Panc1 (cell line): Measurements from ENCODE around the gene ARHGAP12. TPM values are rescaled to one million over a fixed set of nuclear protein-coding genes. Genes with fewer than 3 reads are reported as not detected.

Experiments used
- ATAC-seq: fragments of 200-7000 bp; cut with Tn5 transposase; 2 replicates; pipeline ENCODE4 v1.9.1; 2020; ENCODE audit warnings: mild to moderate bottlenecking, moderate library complexity
- BruUV-seq: library from RNA; stranded (reverse); fragments of 400-500 nt; replicated peaks from 2 replicates; lab custom pipeline; 2021; lab: Mats Ljungman, UMichigan
- CTCF ChIA-PET: fragments of 300-600 bp; sonication (Branson Sonifier 250); formaldehyde crosslinking; loops from one replicate; lab custom pipeline; 2022; ENCODE audit warnings: antibody characterized with exemption; lab: Charles Lee
- POLR2A ChIA-PET: fragments of 300-600 bp; sonication (Branson Sonifier 250); formaldehyde crosslinking; loops from one replicate; lab custom pipeline; 2022; ENCODE audit warnings: antibody characterized with exemption; lab: Charles Lee
- DNase-seq: peaks from one replicate; pipeline ENCODE4 v3.0.0-alpha.2; 2010; ENCODE audit warnings: low read depth, low spot score
- H3K27ac ChIP-seq: 2 replicates; pipeline ENCODE4 v1.5.1; 2011; ENCODE audit warnings: mild to moderate bottlenecking, low read length, inconsistent platforms
- H3K27me3 ChIP-seq: fragments of 200-500 bp; sonication (Bioruptor generic); 2 replicates; pipeline ENCODE4 v1.6.0; 2014; ENCODE audit warnings: low read length, inconsistent platforms; ENCODE audit not compliant: control insufficient read depth, insufficient read depth
- H3K36me3 ChIP-seq: fragments of 200-500 bp; sonication (Bioruptor generic); 2 replicates; pipeline ENCODE4 v1.5.1; 2014; ENCODE audit warnings: inconsistent platforms, mild to moderate bottlenecking, low read length, moderate library complexity; ENCODE audit not compliant: control insufficient read depth, insufficient read depth
- H3K4me1 ChIP-seq: 2 replicates; pipeline ENCODE4 v1.5.1; 2011; ENCODE audit warnings: inconsistent platforms, mild to moderate bottlenecking, low read length, moderate library complexity; ENCODE audit not compliant: control insufficient read depth, insufficient read depth
- H3K4me3 ChIP-seq, 2 experiments: 2 replicates each; pipeline ENCODE4 v1.5.1; 2011 to 2012; ENCODE audit warnings: low read depth in 2 of 2, low read length in 2 of 2, mild to moderate bottlenecking in 2 of 2, inconsistent platforms in 1 of 2, moderate library complexity in 1 of 2
- H3K9me3 ChIP-seq: fragments of 200-500 bp; sonication (Bioruptor generic); 2 replicates; pipeline ENCODE4 v1.5.1; 2014; ENCODE audit warnings: low read depth, mild to moderate bottlenecking, inconsistent platforms, low read length, moderate library complexity; ENCODE audit not compliant: control insufficient read depth, insufficient read depth
- CTCF ChIP-seq: fragments of 450-650 bp; IDR thresholded peaks from 2 replicates; pipeline ENCODE4 v1.5.1; 2017; ENCODE audit warnings: mild to moderate bottlenecking
- POLR2AphosphoS5 ChIP-seq: IDR thresholded peaks from 2 replicates; pipeline ENCODE4 v1.6.1; 2012; ENCODE audit warnings: mild to moderate bottlenecking, low read depth, low read length, moderate library complexity
- REST ChIP-seq, 2 experiments: IDR thresholded peaks; 2 replicates each; pipeline ENCODE4 v1.6.1; 2011 to 2012; ENCODE audit warnings: low read depth in 2 of 2, control low read depth in 1 of 2, low read length in 1 of 2, mild to moderate bottlenecking in 1 of 2, moderate library complexity in 1 of 2; ENCODE audit not compliant: insufficient read depth in 1 of 2
- SIN3A ChIP-seq: IDR thresholded peaks from 2 replicates; pipeline ENCODE4 v1.6.1; 2012; ENCODE audit warnings: low read depth, mild to moderate bottlenecking, low read length, moderate library complexity, borderline replicate concordance; ENCODE audit not compliant: insufficient read depth
- TCF7L2 ChIP-seq: IDR thresholded peaks from 2 replicates; pipeline ENCODE4 v1.6.1; 2011; ENCODE audit warnings: mild to moderate bottlenecking, low read depth, low read length, inconsistent platforms
- in situ Hi-C: cut with HindIII; loops from 2 replicates; pipeline ENCODE4 v1.10.0; 2016; ENCODE audit warnings: low sequenced_read_pairs, low pct_unique_long_range_greater_than_20kb
- intact Hi-C: fragments of 100-400 bp; cut with micrococcal nuclease; formaldehyde crosslinking; loops from one replicate; pipeline ENCODE4 v1.10.0; 2022; ENCODE audit not compliant: unreplicated experiment
- total RNA-seq: library from RNA; stranded (reverse); gene quantifications from one replicate; pipeline ENCODE4 v1.2.1, GENCODE V29; 2021; ENCODE audit not compliant: unreplicated experiment

Gene ARHGAP12
- total RNA-seq, 1 experiment from 2014 or later: 22.9 TPM

GRCh38 chr10:31959461-31960173 lies 31.0 kb upstream of the ARHGAP12 start:
- CTCF ChIA-PET: no interaction called here
- no peaks in the 10 kb centered on the region for H3K36me3 ChIP-seq
- H3K4me1 ChIP-seq: peaks cover 4% of the 10 kb centered on the region
- H3K27ac ChIP-seq: no peak overlapping the region
- DNase-seq (no peak), ATAC-seq (no peak)
- POLR2A ChIA-PET: no interaction called here
- intact Hi-C loops (no loop called here), in situ Hi-C loops (no loop called here)
- H3K27me3 ChIP-seq: no peaks in the 10 kb centered on the region
- H3K4me3 ChIP-seq: no peak overlapping the region
- TF ChIP-seq TCF7L2: no peak
- no TSS peak for BruUV-seq
- H3K9me3 ChIP-seq: no peaks in the 10 kb centered on the region

GRCh38 chr10:31958856-31959255 lies 30.2 kb upstream of the ARHGAP12 start:
- Histone ChIP-seq H3K9me3 (no peaks in the 10 kb centered on the region), H3K4me1 (peaks cover 4% of the 10 kb centered on the region), H3K36me3 (no peaks in the 10 kb centered on the region), H3K4me3 (no peak overlapping the region), H3K27me3 (no peaks in the 10 kb centered on the region), H3K27ac (no peak overlapping the region)
- ATAC-seq (no peak), DNase-seq (no peak)
- in situ Hi-C loops: no loop called here
- BruUV-seq: no TSS peak
- TF ChIP-seq TCF7L2: no peak
- no peak for TF ChIP-seq CTCF
- POLR2A ChIA-PET: no interaction called here
- CTCF ChIA-PET: no interaction called here
- intact Hi-C loops: no loop called here

- BruUV-seq: no TSS peak
- no peaks in the 10 kb centered on the region for H3K36me3 ChIP-seq
- in situ Hi-C loops (no loop called here), intact Hi-C loops (no loop called here)
- no peak overlapping the region for H3K27ac ChIP-seq
- H3K4me1 ChIP-seq: peaks cover 1% of the 10 kb centered on the region
- DNase-seq: no peak
- CTCF ChIA-PET: interaction anchor here (0.6 kb wide), 1 partner anchor 95 kb away, joined by 3 read pairs; no protein-coding TSS in a partner anchor
- no peak overlapping the region for H3K4me3 ChIP-seq
- no peaks in the 10 kb centered on the region for H3K9me3 ChIP-seq
- ATAC-seq: no peak
- POLR2A ChIA-PET: interaction anchor here (0.7 kb wide), 1 partner anchor 19 kb away, joined by 3 read pairs; no protein-coding TSS in a partner anchor
- no peaks in the 10 kb centered on the region for H3K27me3 ChIP-seq
- TF ChIP-seq CTCF (no peak), SIN3A (no peak), TCF7L2 (no peak), REST (IDR thresholded peaks at IDR 0.05; ENCODE audit: insufficient read depth in 1 of 2, low read depth in 2 of 2, low read length in 1 of 2) (no peak), POLR2AphosphoS5 (no peak)
Observed at GRCh38 chr10:31956200-31956946, 27.7 kb upstream of the ARHGAP12 start.
